ENCODE results near the gene AKNA.
A peak's percentile ranks its signal among the peaks of the same experiment; 100 is the strongest.

AKNA gene

DNA sequence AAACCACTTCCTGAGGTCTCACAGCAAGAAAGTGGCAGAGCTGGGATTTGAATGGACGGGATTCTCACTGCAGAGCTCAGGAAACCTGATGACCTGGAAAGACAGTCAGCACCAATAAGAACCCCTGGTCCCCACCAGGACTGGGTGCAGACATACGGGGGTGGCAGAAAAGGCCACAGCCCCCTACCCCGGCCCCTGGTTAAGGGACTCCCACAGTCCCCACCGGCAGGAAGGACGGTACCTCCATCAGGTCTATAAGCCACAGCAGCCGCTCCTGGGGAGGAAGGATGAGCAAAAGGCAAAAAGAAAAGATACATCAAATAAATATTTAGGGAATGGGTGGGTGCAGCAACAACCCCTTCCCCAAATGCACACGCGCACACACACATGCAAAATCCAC, 32.0 kb upstream of the AKNA start:
- no peak for DNase-seq (ENCODE audit: insufficient read length, low spot score)
- TF ChIP-seq POLR2A (IDR thresholded peaks at IDR 0.05; ENCODE audit: low read depth, low read length) (no peak), TAF1 (IDR thresholded peaks at IDR 0.05; ENCODE audit: low read depth, low read length) (no peak), PAX5 (IDR thresholded peaks at IDR 0.05; ENCODE audit: insufficient read depth, low read length, severe bottlenecking) (no peak), SPI1 (IDR thresholded peaks at IDR 0.05; ENCODE audit: low read depth, low read length) (no peak), POLR2AphosphoS5 (IDR thresholded peaks at IDR 0.05; ENCODE audit: low read depth, low read length) (no peak), POU2F2 (IDR thresholded peaks at IDR 0.05; ENCODE audit: low read depth, low read length) (no peak)
- FAIRE-seq: no peak

- DNase-seq (ENCODE audit: insufficient read length, low spot score) (no peak), FAIRE-seq (no peak)
- TF ChIP-seq POLR2AphosphoS5 (IDR thresholded peaks at IDR 0.05; ENCODE audit: low read depth, low read length) (no peak), POLR2A (IDR thresholded peaks at IDR 0.05; ENCODE audit: low read depth, low read length) (no peak), SPI1 (IDR thresholded peaks at IDR 0.05; ENCODE audit: low read depth, low read length) (no peak), PAX5 (IDR thresholded peaks at IDR 0.05; ENCODE audit: insufficient read depth, low read length, severe bottlenecking) (no peak), TAF1 (IDR thresholded peaks at IDR 0.05; ENCODE audit: low read depth, low read length) (no peak), POU2F2 (IDR thresholded peaks at IDR 0.05; ENCODE audit: low read depth, low read length) (no peak)
Observed at GRCh38 chr9:114418053-114418452, 30.3 kb upstream of the AKNA start.

GRCh38 chr9:114417511-114417910, 29.7 kb upstream of the AKNA start:
- TF ChIP-seq POU2F2 (IDR thresholded peaks at IDR 0.05; ENCODE audit: low read depth, low read length) (no peak), PAX5 (IDR thresholded peaks at IDR 0.05; ENCODE audit: insufficient read depth, low read length, severe bottlenecking) (no peak), TAF1 (IDR thresholded peaks at IDR 0.05; ENCODE audit: low read depth, low read length) (no peak), POLR2A (IDR thresholded peaks at IDR 0.05; ENCODE audit: low read depth, low read length) (no peak), POLR2AphosphoS5 (IDR thresholded peaks at IDR 0.05; ENCODE audit: low read depth, low read length) (no peak), SPI1 (IDR thresholded peaks at IDR 0.05; ENCODE audit: low read depth, low read length) (no peak)
- FAIRE-seq: no peak
- no peak for DNase-seq (ENCODE audit: insufficient read length, low spot score)

DNA sequence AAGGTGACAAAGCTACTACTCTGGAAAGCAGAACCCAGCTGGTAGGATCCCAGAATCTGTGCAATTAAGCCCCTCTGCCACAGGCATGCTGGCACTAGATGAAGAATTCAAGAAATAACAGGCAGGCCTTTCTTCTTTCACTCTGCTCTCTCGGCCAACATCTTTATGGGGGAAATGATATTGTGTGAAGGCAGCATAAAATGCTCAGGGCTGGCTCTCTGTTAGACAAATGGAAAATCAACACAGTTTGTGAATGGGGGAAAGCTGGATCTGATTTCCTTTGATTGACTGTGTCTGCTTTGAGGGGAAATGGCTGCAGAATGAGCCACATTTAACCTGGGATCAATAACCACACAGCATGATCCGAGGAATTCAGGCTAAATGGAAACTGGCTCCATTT, 29.1 kb upstream of the AKNA start:
- DNase-seq (ENCODE audit: insufficient read length, low spot score) (no peak), FAIRE-seq (no peak)
- TF ChIP-seq SPI1 (IDR thresholded peaks at IDR 0.05; ENCODE audit: low read depth, low read length) (no peak), POU2F2 (IDR thresholded peaks at IDR 0.05; ENCODE audit: low read depth, low read length) (no peak), TAF1 (IDR thresholded peaks at IDR 0.05; ENCODE audit: low read depth, low read length) (no peak), POLR2A (IDR thresholded peaks at IDR 0.05; ENCODE audit: low read depth, low read length) (no peak), PAX5 (IDR thresholded peaks at IDR 0.05; ENCODE audit: insufficient read depth, low read length, severe bottlenecking) (no peak), POLR2AphosphoS5 (IDR thresholded peaks at IDR 0.05; ENCODE audit: low read depth, low read length) (no peak)

DNA sequence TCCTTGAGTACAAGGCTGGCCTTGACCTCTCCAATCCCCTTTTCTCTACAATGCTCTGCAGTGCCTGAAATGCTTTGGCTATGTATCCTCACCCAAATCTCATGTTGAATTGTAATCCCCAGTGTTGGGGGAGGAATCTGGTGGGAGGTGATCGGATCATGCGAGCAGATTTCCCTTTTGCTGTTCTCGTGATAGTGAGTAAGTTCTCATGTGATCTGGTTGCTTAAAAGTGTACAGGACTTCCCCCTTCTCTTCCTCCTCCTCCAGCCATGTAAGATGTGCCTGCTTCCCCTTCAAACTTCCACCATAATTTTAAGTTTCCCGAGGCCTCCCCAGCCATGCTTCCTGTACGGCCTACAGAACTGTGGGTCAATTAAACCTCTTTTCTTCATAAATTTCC, 28.5 kb upstream of the AKNA start:
- no peak for DNase-seq (ENCODE audit: insufficient read length, low spot score)
- TF ChIP-seq TAF1 (IDR thresholded peaks at IDR 0.05; ENCODE audit: low read depth, low read length) (no peak), POU2F2 (IDR thresholded peaks at IDR 0.05; ENCODE audit: low read depth, low read length) (no peak), POLR2A (IDR thresholded peaks at IDR 0.05; ENCODE audit: low read depth, low read length) (no peak), SPI1 (IDR thresholded peaks at IDR 0.05; ENCODE audit: low read depth, low read length) (no peak), PAX5 (IDR thresholded peaks at IDR 0.05; ENCODE audit: insufficient read depth, low read length, severe bottlenecking) (no peak), POLR2AphosphoS5 (IDR thresholded peaks at IDR 0.05; ENCODE audit: low read depth, low read length) (no peak)
- no peak for FAIRE-seq

DNA sequence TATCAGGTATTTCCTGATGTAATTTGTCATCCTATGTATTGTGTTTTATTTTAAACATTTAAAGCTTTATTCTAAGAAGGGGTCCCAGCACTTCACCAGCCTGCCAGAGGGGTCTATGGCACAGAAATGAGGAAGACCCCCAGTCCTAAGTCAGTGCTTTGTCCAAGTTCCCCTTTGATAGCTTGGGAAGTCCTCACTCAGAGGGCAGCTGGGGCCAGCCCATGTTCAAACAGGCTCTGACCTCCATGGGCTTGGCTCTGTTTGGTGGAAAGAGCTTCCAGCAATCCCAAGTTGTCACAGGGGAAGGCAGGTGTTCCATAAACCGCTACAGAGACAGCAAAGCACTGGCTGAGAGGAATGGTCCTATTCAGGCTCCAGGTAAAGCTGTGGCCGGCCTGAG, 26.6 kb upstream of the AKNA start:
- no peak for DNase-seq (ENCODE audit: insufficient read length, low spot score)
- no peak for FAIRE-seq
- TF ChIP-seq PAX5 (IDR thresholded peaks at IDR 0.05; ENCODE audit: insufficient read depth, low read length, severe bottlenecking): no peak
- TF ChIP-seq POLR2A (IDR thresholded peaks at IDR 0.05; ENCODE audit: low read depth, low read length): no peak
- TF ChIP-seq SPI1 (IDR thresholded peaks at IDR 0.05; ENCODE audit: low read depth, low read length): no peak
- TF ChIP-seq TAF1 (IDR thresholded peaks at IDR 0.05; ENCODE audit: low read depth, low read length): no peak
- no peak for TF ChIP-seq POLR2AphosphoS5 (IDR thresholded peaks at IDR 0.05; ENCODE audit: low read depth, low read length)
- no peak for TF ChIP-seq POU2F2 (IDR thresholded peaks at IDR 0.05; ENCODE audit: low read depth, low read length)

DNA sequence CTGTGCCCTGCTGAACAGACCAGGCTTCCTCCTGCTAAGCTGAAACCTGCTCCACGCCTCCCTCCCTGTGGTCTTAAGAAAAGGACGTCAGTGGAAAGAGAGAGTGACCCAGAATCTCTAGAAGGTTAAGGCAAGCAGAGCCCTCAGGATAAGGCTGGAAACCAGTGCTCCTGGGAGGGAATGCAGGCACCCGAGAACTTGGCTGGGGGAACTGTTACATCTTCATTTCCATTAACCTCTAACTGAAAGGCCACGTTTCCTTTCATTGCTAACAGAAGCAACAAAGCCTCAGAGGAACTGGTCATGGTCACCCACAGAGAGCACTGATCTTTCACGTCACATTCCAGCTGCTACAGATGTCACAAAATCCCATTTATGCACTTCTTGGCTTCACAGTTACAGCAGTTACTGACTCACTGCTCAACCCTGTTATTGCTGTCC, 26.1 kb upstream of the AKNA start:
- DNase-seq (ENCODE audit: insufficient read length, low spot score): no peak
- FAIRE-seq: no peak
- TF ChIP-seq TAF1 (IDR thresholded peaks at IDR 0.05; ENCODE audit: low read depth, low read length) (no peak), SPI1 (IDR thresholded peaks at IDR 0.05; ENCODE audit: low read depth, low read length) (peak; percentile 22; the same call in 1 of the 2 replicates)

DNA sequence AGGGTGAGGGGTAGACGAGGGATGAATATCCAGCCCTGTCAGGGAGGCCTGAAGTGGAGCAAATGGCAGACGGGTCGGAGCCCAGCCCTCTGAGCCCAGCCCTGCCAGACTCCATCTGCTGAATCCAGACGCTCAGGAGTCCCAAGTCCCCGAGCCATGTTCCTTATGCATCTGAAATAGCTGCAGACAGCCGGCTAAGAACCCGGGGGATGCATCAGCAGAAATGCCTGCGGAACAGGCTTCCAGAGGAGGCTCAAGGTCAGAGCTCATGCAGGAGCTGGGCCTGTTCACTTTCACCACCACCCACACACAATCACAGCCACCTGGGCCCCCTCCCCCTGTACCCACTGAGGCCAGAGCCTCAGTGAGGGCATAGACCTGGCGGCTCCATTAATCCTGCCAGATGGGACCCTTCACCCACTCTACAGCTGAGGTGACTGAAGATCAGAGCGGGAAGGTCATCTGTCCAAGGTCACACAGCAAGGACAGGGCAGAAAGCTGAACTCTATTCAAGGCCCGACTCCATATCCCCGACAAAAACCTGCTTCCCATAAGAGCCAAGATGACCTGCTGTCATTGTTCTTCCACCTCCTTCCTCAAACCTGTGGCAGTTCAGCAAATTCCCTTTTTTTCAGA, 24.4 kb upstream of the AKNA start:
- no peak for TF ChIP-seq PAX5 (IDR thresholded peaks at IDR 0.05; ENCODE audit: insufficient read depth, low read length, severe bottlenecking)
- no peak for TF ChIP-seq TAF1 (IDR thresholded peaks at IDR 0.05; ENCODE audit: low read depth, low read length)
- TF ChIP-seq POLR2AphosphoS5 (IDR thresholded peaks at IDR 0.05; ENCODE audit: low read depth, low read length): no peak
- TF ChIP-seq POLR2A (IDR thresholded peaks at IDR 0.05; ENCODE audit: low read depth, low read length): no peak
- no peak for TF ChIP-seq SPI1 (IDR thresholded peaks at IDR 0.05; ENCODE audit: low read depth, low read length)
- no peak for TF ChIP-seq POU2F2 (IDR thresholded peaks at IDR 0.05; ENCODE audit: low read depth, low read length)

GRCh38 chr9:114411452-114411851, 23.7 kb upstream of the AKNA start:
- no peak for DNase-seq (ENCODE audit: insufficient read length, low spot score)

More for the DNA sequence above, 24.4 kb upstream of the AKNA start:
- DNase-seq (ENCODE audit: insufficient read length, low spot score) (no peak), FAIRE-seq (no peak)

GRCh38 chr9:114410910-114411309, 23.1 kb upstream of the AKNA start:
- TF ChIP-seq TAF1 (IDR thresholded peaks at IDR 0.05; ENCODE audit: low read depth, low read length) (no peak), POLR2AphosphoS5 (IDR thresholded peaks at IDR 0.05; ENCODE audit: low read depth, low read length) (no peak), POLR2A (IDR thresholded peaks at IDR 0.05; ENCODE audit: low read depth, low read length) (no peak), POU2F2 (IDR thresholded peaks at IDR 0.05; ENCODE audit: low read depth, low read length) (no peak), SPI1 (IDR thresholded peaks at IDR 0.05; ENCODE audit: low read depth, low read length) (no peak), PAX5 (IDR thresholded peaks at IDR 0.05; ENCODE audit: insufficient read depth, low read length, severe bottlenecking) (no peak)
- FAIRE-seq (no peak), DNase-seq (ENCODE audit: insufficient read length, low spot score) (no peak)

More at GRCh38 chr9:114411452-114411851, 23.7 kb upstream of the AKNA start:
- TF ChIP-seq POLR2AphosphoS5 (IDR thresholded peaks at IDR 0.05; ENCODE audit: low read depth, low read length): no peak
- no peak for TF ChIP-seq TAF1 (IDR thresholded peaks at IDR 0.05; ENCODE audit: low read depth, low read length)
- TF ChIP-seq POLR2A (IDR thresholded peaks at IDR 0.05; ENCODE audit: low read depth, low read length): no peak
- TF ChIP-seq SPI1 (IDR thresholded peaks at IDR 0.05; ENCODE audit: low read depth, low read length): no peak
- no peak for TF ChIP-seq POU2F2 (IDR thresholded peaks at IDR 0.05; ENCODE audit: low read depth, low read length)
- TF ChIP-seq PAX5 (IDR thresholded peaks at IDR 0.05; ENCODE audit: insufficient read depth, low read length, severe bottlenecking): no peak
- no peak for FAIRE-seq
